ENCODE data around the gene RAI14.

RAI14 gene

DNA sequence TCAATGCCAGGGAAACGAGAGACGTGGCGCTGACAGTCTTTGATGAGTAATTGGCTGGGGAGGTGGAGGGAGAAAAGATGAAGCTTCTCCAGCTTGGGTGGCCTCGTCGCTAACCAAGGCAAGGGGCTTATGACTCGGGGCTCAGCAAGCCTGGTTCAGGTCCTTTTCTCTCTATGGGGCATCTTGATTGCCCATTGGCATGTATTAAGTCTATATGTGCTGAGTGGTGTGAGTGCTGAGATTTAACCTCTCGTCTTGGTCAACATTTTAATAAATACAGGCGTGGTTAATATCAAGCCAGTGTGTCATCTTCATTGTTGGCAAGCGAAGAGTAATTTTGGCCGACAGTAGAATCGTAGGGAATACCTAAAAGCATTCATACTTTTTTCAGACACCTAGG is 85.9 kb downstream of the RAI14 start:
- Histone ChIP-seq H3K4me2 (ENCODE audit: low read length, poor library complexity, severe bottlenecking) (no peak overlapping the region), H2BK12ac (ENCODE audit: low read length in 2 of 2) (no peak overlapping the region), H3K4me3 (ENCODE audit: insufficient read depth in 1 of 2, low read depth in 1 of 2, low read length in 2 of 2) (no peak overlapping the region), H2BK15ac (ENCODE audit: low read depth, poor library complexity, severe bottlenecking) (no peak overlapping the region), H4K8ac (ENCODE audit: low read length) (no peak overlapping the region), H3K9ac (ENCODE audit: low read length) (no peak overlapping the region), H3K27ac (ENCODE audit: low read length, poor library complexity, severe bottlenecking) (peak overlapping the region; percentile 99), H3K18ac (ENCODE audit: low read depth in 1 of 2, low read length in 2 of 2) (peak overlapping the region in 1 of 2 experiments; percentile 6), H3K36me3 (ENCODE audit: control insufficient read depth in 1 of 2, insufficient read depth in 2 of 2, low read depth in 1 of 2, low read length in 2 of 2) (peaks cover 3 to 29% of the 10 kb centered on the region in 2 experiments), H2AK5ac (ENCODE audit: low read length, severe bottlenecking) (peak overlapping the region; percentile 49), H3K79me1 (replicated peaks; ENCODE audit: low read length, poor library complexity, severe bottlenecking) (no peaks in the 10 kb centered on the region), H3K23ac (ENCODE audit: low read length in 2 of 2) (no peak overlapping the region), H3K4ac (ENCODE audit: low read depth in 1 of 2, low read length in 2 of 2) (no peak overlapping the region), H2AFZ (ENCODE audit: low read depth, low read length) (no peak overlapping the region), H2BK5ac (ENCODE audit: low read depth, low read length, poor library complexity, severe bottlenecking) (peak overlapping the region; percentile 4), H3K4me1 (ENCODE audit: control insufficient read depth, insufficient read depth, low read depth, low read length) (peaks cover 12% of the 10 kb centered on the region), H2BK120ac (ENCODE audit: low read depth, low read length) (no peak overlapping the region), H3K9me3 (ENCODE audit: control insufficient read depth, low read length) (no peaks in the 10 kb centered on the region), H3K27me3 (ENCODE audit: control insufficient read depth in 1 of 2, insufficient read depth in 1 of 2, low read length in 2 of 2) (no peaks in the 10 kb centered on the region), H4K91ac (ENCODE audit: low read length) (no peak overlapping the region), H3K14ac (ENCODE audit: low read length in 2 of 2) (no peak overlapping the region)
- WGBS = 96% methylated on average over 11 of the region's 11 CpGs
- no peak for DNase-seq

DNA sequence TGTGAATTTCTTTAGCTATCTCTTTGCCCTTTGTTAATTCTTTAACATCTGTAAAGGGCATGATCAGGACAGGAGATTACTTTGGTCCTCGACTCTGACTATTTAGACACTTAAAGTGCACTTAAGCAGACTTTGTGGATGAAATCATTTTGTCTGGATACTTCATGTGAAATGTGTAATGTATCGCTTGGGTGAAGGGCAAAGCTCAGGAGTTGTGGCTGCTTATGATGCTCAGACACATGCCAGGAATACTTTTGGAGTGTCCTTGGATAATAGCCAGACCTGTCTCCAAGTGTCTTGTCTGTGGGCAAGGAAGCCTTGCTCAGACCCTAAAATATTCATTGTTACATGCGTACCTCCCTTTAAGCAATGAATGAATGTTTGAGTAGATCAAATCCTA is 87.8 kb downstream of the RAI14 start:
- no peak overlapping the region for H2AFZ ChIP-seq (ENCODE audit: low read depth, low read length)
- no peaks in the 10 kb centered on the region for H3K27me3 ChIP-seq (ENCODE audit: control insufficient read depth in 1 of 2, insufficient read depth in 1 of 2, low read length in 2 of 2)
- no peak overlapping the region for H3K4me2 ChIP-seq (ENCODE audit: low read length, poor library complexity, severe bottlenecking)
- H3K27ac ChIP-seq (ENCODE audit: low read length, poor library complexity, severe bottlenecking) = peak overlapping the region; percentile 99
- no peak overlapping the region for H4K91ac ChIP-seq (ENCODE audit: low read length)
- peak overlapping the region; percentile 85 for H2BK5ac ChIP-seq (ENCODE audit: low read depth, low read length, poor library complexity, severe bottlenecking)
- H3K9ac ChIP-seq (ENCODE audit: low read length) = no peak overlapping the region
- H2BK12ac ChIP-seq (ENCODE audit: low read length in 2 of 2) = no peak overlapping the region
- no peak overlapping the region for H3K18ac ChIP-seq (ENCODE audit: low read depth in 1 of 2, low read length in 2 of 2)
- H3K14ac ChIP-seq (ENCODE audit: low read length in 2 of 2) = no peak overlapping the region
- H3K4me3 ChIP-seq (ENCODE audit: insufficient read depth in 1 of 2, low read depth in 1 of 2, low read length in 2 of 2) = no peak overlapping the region
- peaks cover 0 to 27% of the 10 kb centered on the region in 2 experiments for H3K36me3 ChIP-seq (ENCODE audit: control insufficient read depth in 1 of 2, insufficient read depth in 2 of 2, low read depth in 1 of 2, low read length in 2 of 2)
- H2BK120ac ChIP-seq (ENCODE audit: low read depth, low read length) = no peak overlapping the region
- no peaks in the 10 kb centered on the region for H3K9me3 ChIP-seq (ENCODE audit: control insufficient read depth, low read length)
- H3K4ac ChIP-seq (ENCODE audit: low read depth in 1 of 2, low read length in 2 of 2) = no peak overlapping the region
- H4K8ac ChIP-seq (ENCODE audit: low read length) = no peak overlapping the region
- H2BK15ac ChIP-seq (ENCODE audit: low read depth, poor library complexity, severe bottlenecking) = no peak overlapping the region
- H2AK5ac ChIP-seq (ENCODE audit: low read length, severe bottlenecking) = no peak overlapping the region
- no peak overlapping the region for H3K23ac ChIP-seq (ENCODE audit: low read length in 2 of 2)
- 9% methylated on average over 2 of the region's 3 CpGs for WGBS
- H3K79me1 ChIP-seq (replicated peaks; ENCODE audit: low read length, poor library complexity, severe bottlenecking) = no peaks in the 10 kb centered on the region
- DNase-seq = peak; percentile 96
- H3K4me1 ChIP-seq (ENCODE audit: control insufficient read depth, insufficient read depth, low read depth, low read length) = peaks cover 12% of the 10 kb centered on the region

DNA sequence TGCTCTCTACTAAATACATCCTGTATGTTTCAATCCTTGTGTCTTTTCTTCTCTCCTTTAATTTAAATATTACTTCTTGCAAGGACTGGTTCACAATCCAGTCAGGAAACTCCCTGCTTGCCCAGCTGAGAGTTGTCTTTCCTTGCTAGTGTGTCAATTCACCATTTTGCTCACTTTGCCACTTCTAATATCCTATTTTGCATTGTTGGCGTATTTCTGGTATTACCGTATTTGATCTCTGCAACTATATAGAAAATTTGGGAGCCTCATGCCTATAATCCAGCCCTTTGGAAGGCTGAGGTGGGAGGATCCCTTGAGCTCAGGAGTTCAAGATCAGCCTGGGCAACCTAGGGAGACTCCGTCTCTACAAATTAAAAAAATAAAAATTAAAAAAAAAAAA is 92.3 kb downstream of the RAI14 start:
- DNase-seq = no peak
- H4K8ac ChIP-seq (ENCODE audit: low read length) = no peak overlapping the region
- no peak overlapping the region for H3K4me2 ChIP-seq (ENCODE audit: low read length, poor library complexity, severe bottlenecking)
- 100% methylated on average over 1 of the region's 3 CpGs for WGBS
- peaks cover 5 to 29% of the 10 kb centered on the region in 2 experiments for H3K36me3 ChIP-seq (ENCODE audit: control insufficient read depth in 1 of 2, insufficient read depth in 2 of 2, low read depth in 1 of 2, low read length in 2 of 2)
- no peak overlapping the region for H4K91ac ChIP-seq (ENCODE audit: low read length)
- no peaks in the 10 kb centered on the region for H3K9me3 ChIP-seq (ENCODE audit: control insufficient read depth, low read length)
- H3K27me3 ChIP-seq (ENCODE audit: control insufficient read depth in 1 of 2, insufficient read depth in 1 of 2, low read length in 2 of 2) = no peaks in the 10 kb centered on the region
- no peak overlapping the region for H3K4ac ChIP-seq (ENCODE audit: low read depth in 1 of 2, low read length in 2 of 2)
- H3K27ac ChIP-seq (ENCODE audit: low read length, poor library complexity, severe bottlenecking) = no peak overlapping the region
- H3K14ac ChIP-seq (ENCODE audit: low read length in 2 of 2) = no peak overlapping the region
- no peak overlapping the region for H2BK15ac ChIP-seq (ENCODE audit: low read depth, poor library complexity, severe bottlenecking)
- no peak overlapping the region for H3K18ac ChIP-seq (ENCODE audit: low read depth in 1 of 2, low read length in 2 of 2)
- no peak overlapping the region for H2AFZ ChIP-seq (ENCODE audit: low read depth, low read length)
- H3K23ac ChIP-seq (ENCODE audit: low read length in 2 of 2) = no peak overlapping the region
- no peaks in the 10 kb centered on the region for H3K79me1 ChIP-seq (replicated peaks; ENCODE audit: low read length, poor library complexity, severe bottlenecking)
- H3K9ac ChIP-seq (ENCODE audit: low read length) = no peak overlapping the region
- H3K4me1 ChIP-seq (ENCODE audit: control insufficient read depth, insufficient read depth, low read depth, low read length) = peaks cover 6% of the 10 kb centered on the region
- H2BK120ac ChIP-seq (ENCODE audit: low read depth, low read length) = no peak overlapping the region
- H2BK12ac ChIP-seq (ENCODE audit: low read length in 2 of 2) = no peak overlapping the region
- H2BK5ac ChIP-seq (ENCODE audit: low read depth, low read length, poor library complexity, severe bottlenecking) = no peak overlapping the region
- no peak overlapping the region for H2AK5ac ChIP-seq (ENCODE audit: low read length, severe bottlenecking)
- no peak overlapping the region for H3K4me3 ChIP-seq (ENCODE audit: insufficient read depth in 1 of 2, low read depth in 1 of 2, low read length in 2 of 2)

DNA sequence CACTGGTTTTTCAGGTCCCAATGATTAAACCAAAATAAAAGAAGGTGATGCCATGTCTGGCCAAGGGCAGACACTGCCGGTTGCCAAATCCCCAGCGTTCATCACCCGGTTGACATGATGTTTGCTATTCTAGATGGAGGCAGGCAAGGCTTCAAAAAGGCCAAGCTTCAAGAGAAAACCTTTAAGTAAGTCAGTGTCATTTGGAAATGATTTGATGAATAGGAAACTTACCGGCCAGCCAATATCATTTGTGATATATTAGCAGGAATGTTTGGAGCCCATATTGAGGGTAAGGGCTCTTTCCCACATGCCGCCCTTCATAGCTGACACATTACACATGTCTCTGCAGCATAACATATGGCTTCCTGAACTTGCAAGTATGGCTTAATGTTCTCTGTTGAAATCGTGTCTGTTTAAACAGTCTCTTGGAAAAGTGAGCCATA is 93.3 kb downstream of the RAI14 start:
- no peak overlapping the region for H3K4me3 ChIP-seq (ENCODE audit: insufficient read depth in 1 of 2, low read depth in 1 of 2, low read length in 2 of 2)
- H2BK5ac ChIP-seq (ENCODE audit: low read depth, low read length, poor library complexity, severe bottlenecking) = no peak overlapping the region
- H2BK12ac ChIP-seq (ENCODE audit: low read length in 2 of 2) = no peak overlapping the region
- no peak overlapping the region for H2AK5ac ChIP-seq (ENCODE audit: low read length, severe bottlenecking)
- DNase-seq = peak; percentile 90
- no peak overlapping the region for H3K4ac ChIP-seq (ENCODE audit: low read depth in 1 of 2, low read length in 2 of 2)
- H2AFZ ChIP-seq (ENCODE audit: low read depth, low read length) = no peak overlapping the region
- H4K8ac ChIP-seq (ENCODE audit: low read length) = no peak overlapping the region
- H2BK15ac ChIP-seq (ENCODE audit: low read depth, poor library complexity, severe bottlenecking) = no peak overlapping the region
- peak overlapping the region; percentile 24 for H3K27ac ChIP-seq (ENCODE audit: low read length, poor library complexity, severe bottlenecking)
- peak overlapping the region in 1 of 2 experiments; percentile 76 for H3K18ac ChIP-seq (ENCODE audit: low read depth in 1 of 2, low read length in 2 of 2)
- no peak overlapping the region for H3K9ac ChIP-seq (ENCODE audit: low read length)
- peaks cover 4% of the 10 kb centered on the region for H3K4me1 ChIP-seq (ENCODE audit: control insufficient read depth, insufficient read depth, low read depth, low read length)
- no peaks in the 10 kb centered on the region for H3K9me3 ChIP-seq (ENCODE audit: control insufficient read depth, low read length)
- H4K91ac ChIP-seq (ENCODE audit: low read length) = no peak overlapping the region
- H3K36me3 ChIP-seq (ENCODE audit: control insufficient read depth in 1 of 2, insufficient read depth in 2 of 2, low read depth in 1 of 2, low read length in 2 of 2) = peaks cover 6 to 28% of the 10 kb centered on the region in 2 experiments
- H3K4me2 ChIP-seq (ENCODE audit: low read length, poor library complexity, severe bottlenecking) = no peak overlapping the region
- H3K79me1 ChIP-seq (replicated peaks; ENCODE audit: low read length, poor library complexity, severe bottlenecking) = peaks cover 2% of the 10 kb centered on the region
- no peak overlapping the region for H3K14ac ChIP-seq (ENCODE audit: low read length in 2 of 2)
- WGBS = 39% methylated on average over 4 of the region's 6 CpGs
- H3K23ac ChIP-seq (ENCODE audit: low read length in 2 of 2) = no peak overlapping the region
- H2BK120ac ChIP-seq (ENCODE audit: low read depth, low read length) = no peak overlapping the region
- H3K27me3 ChIP-seq (ENCODE audit: control insufficient read depth in 1 of 2, insufficient read depth in 1 of 2, low read length in 2 of 2) = no peaks in the 10 kb centered on the region
